Ovary (tissue), 9 donors: Measurements from ENCODE around the gene TRAF3. TPM values are rescaled to one million over a fixed set of nuclear protein-coding genes. Genes with fewer than 3 reads are reported as not detected.

ENCODE experiments used
- DNase-seq, 5 donors: peaks; one replicate each; pipeline ENCODE4 v3.0.0-alpha.2; 2019 to 2020
- H3K27ac ChIP-seq, 2 donors: fragments of 200-600 bp; one replicate each; pipeline versions ENCODE4 v1.5.1 to v1.8.0; 2019 to 2022
- H3K27me3 ChIP-seq: fragments of 200-600 bp; one replicate; pipeline ENCODE4 v1.8.0; 2022
- H3K36me3 ChIP-seq: fragments of 200-600 bp; sonication (generic); one replicate; pipeline ENCODE4 v1.5.1; 2019
- H3K4me1 ChIP-seq: one replicate; pipeline ENCODE4 v1.8.1; 2013; ENCODE audit warnings: mild to moderate bottlenecking, moderate library complexity; ENCODE audit not compliant: insufficient read depth
- H3K4me3 ChIP-seq: fragments of 200-600 bp; sonication (generic); one replicate; pipeline ENCODE4 v1.5.1; 2017
- H3K9me3 ChIP-seq, 2 donors: fragments of 200-600 bp in 1 of 2; sonication (generic) in 1 of 2; one replicate each; pipeline versions ENCODE4 v1.5.1 to v1.8.1; 2013 to 2019; ENCODE audit warnings: mild to moderate bottlenecking in 1 of 2, moderate library complexity in 1 of 2
- EP300 ChIP-seq: sonication (generic); formaldehyde crosslinking; IDR thresholded peaks from one replicate; pipeline ENCODE4 v1.6.1; 2017; ENCODE audit warnings: antibody characterized with exemption
- POLR2A ChIP-seq: fragments of 450-650 bp; IDR thresholded peaks from one replicate; pipeline ENCODE4 v1.6.1; 2017; ENCODE audit warnings: antibody characterized with exemption, mild to moderate bottlenecking, moderate library complexity
- WGBS, 3 donors: extraction: QIAGEN DNeasy Blood & Tissue Kit in 1 of 3; methylation state at CpG; one replicate each; pipeline versions ENCODE4 v1.1.5 to v1.1.7; 2013 to 2017; 5-methylcytosine and 5-hydroxymethylcytosine counted together
- intact Hi-C, 4 donors: fragments of 100-400 bp; cut with DNase I; formaldehyde crosslinking; loops; one replicate each; pipeline versions ENCODE4 v1.11.0 to v1.15.1; 2022 to 2023
- polyA plus RNA-seq, 2 donors: library from polyadenylated mRNA; stranded (reverse); fragments of 200-250 nt in 1 of 2; fragments of 350-450 nt in 1 of 2; fragmentation: Illumina TruSeq in 1 of 2; extraction: RNeasy Lipid Tissue Mini Kit (QIAGEN cat#74804) in 1 of 2; gene quantifications; one replicate each; pipeline ENCODE4 v1.2.3, GENCODE V29; 2013 to 2014
- total RNA-seq, 7 donors: library from RNA; depleted of rRNA in 2 of 7; stranded (reverse); fragments of >200 nt in 2 of 7; fragmentation: NEBNext Ultra II Directional in 3 of 7; extraction: Animal tissue kit (Norgen Biotek cat#: 25700) in 3 of 7; gene quantifications; one replicate each; pipeline versions ENCODE4 v1.1.0 to v1.2.4, GENCODE V29; 2016 to 2023
- TF ChIP-seq, protein P1 (sequence below), 3 donors: fragments of 450-650 bp in 2 of 3; fragments of 200-600 bp in 1 of 3; IDR thresholded peaks; one replicate each; pipeline versions ENCODE4 v1.5.1 to v1.8.0; 2016 to 2022; ENCODE audit warnings: antibody characterized with exemption in 3 of 3, mild to moderate bottlenecking in 1 of 3
- donor health status: DM: no; HTN: no; CAD: no; lungs with moderate emphysema.
- donor health status: DM: no; HTN: no; CAD: no.
- donor health status: Bipolar disorder and iron deficiency.
- donor health status: DM: yes; HTN: yes; CAD: no.
- donor health status: DM: no; HTN: no; CAD: no.
- donor health status: DM: yes; HTN: yes; CAD: no.

The TRAF3 gene
- total and polyA plus RNA-seq, 9 donors, result 2.9 to 17.0 (median 11.4) TPM

GRCh38 chr14:102774391-102775153 lies 2.7 kb upstream of the TRAF3 start:
- no peaks in the 10 kb centered on the region for H3K27me3 ChIP-seq
- no peaks in the 10 kb centered on the region for H3K9me3 ChIP-seq
- peak; percentile 33 to 59 (median 45) for DNase-seq
- 40 to 44% (median 42%) methylated on average over 10 of the region's 10 CpGs for WGBS, 3 donors
- no peak overlapping the region for H3K27ac ChIP-seq
- H3K4me1 ChIP-seq, result no peaks in the 10 kb centered on the region
- intact Hi-C loops, result no loop called here
- H3K4me3 ChIP-seq, result no peak overlapping the region
- H3K36me3 ChIP-seq, result no peaks in the 10 kb centered on the region
- TF ChIP-seq, protein P1, sequence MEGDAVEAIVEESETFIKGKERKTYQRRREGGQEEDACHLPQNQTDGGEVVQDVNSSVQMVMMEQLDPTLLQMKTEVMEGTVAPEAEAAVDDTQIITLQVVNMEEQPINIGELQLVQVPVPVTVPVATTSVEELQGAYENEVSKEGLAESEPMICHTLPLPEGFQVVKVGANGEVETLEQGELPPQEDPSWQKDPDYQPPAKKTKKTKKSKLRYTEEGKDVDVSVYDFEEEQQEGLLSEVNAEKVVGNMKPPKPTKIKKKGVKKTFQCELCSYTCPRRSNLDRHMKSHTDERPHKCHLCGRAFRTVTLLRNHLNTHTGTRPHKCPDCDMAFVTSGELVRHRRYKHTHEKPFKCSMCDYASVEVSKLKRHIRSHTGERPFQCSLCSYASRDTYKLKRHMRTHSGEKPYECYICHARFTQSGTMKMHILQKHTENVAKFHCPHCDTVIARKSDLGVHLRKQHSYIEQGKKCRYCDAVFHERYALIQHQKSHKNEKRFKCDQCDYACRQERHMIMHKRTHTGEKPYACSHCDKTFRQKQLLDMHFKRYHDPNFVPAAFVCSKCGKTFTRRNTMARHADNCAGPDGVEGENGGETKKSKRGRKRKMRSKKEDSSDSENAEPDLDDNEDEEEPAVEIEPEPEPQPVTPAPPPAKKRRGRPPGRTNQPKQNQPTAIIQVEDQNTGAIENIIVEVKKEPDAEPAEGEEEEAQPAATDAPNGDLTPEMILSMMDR (IDR thresholded peaks at IDR 0.05), result peak in 1 of 3 donors; percentile 51
- TF ChIP-seq EP300, result no peak

DNA sequence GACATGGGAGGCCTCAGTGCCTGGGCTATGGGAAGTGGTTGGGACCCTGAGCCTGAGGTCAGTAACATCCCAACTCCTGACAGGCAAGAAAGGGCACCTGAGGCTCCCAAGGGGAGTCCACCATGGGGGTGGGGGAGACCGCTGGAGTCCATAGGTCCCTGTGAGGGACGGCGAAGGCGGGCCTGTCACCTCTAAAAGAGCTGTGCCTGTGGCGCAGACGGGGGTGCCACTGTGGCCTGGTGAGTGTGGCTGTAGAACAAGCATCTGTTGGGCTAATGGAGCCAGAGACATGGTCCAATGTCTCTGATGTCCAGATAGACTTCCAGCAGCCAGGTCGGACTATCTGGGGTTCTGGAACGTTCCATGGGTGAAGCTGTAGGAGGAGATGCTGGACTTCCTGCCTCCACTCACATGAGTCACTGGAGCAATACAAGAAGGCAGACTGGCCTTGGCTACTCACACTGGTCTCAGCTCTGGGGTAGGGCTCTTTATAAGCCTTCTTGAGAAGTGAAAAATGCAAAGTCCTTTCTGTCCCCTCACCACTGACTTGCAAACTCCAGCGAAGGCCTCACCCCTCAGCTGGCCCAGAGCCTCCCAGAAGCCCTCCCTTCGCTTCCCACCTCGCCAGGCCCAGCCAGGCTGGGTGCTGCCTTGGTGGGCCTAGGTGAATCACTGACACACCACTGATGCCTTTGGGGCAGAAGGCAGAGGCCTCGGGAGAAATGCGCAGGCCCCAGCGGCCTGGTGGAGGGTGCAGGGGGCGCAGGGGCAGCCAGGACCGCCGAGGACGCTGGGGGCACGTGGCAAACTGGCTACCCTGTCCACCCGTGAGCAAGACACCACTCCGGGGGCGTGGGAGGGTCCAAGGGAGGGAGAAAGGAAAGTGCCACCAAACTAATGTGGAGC lies 1.1 kb upstream of the TRAF3 start:
- intact Hi-C loops, result no loop called here
- Histone ChIP-seq H3K27me3 (no peaks in the 10 kb centered on the region), H3K9me3 (no peaks in the 10 kb centered on the region), H3K36me3 (no peaks in the 10 kb centered on the region), H3K4me1 (no peaks in the 10 kb centered on the region), H3K4me3 (no peak overlapping the region), H3K27ac (peak overlapping the region in 1 of 2 donors; percentile 59)
- 78 to 80% (median 80%) methylated on average over 22 of the region's 22 CpGs for WGBS, 3 donors
- peak in 2 of 5 donors; percentile 31 to 41 for DNase-seq
- TF ChIP-seq, protein P1 (IDR thresholded peaks at IDR 0.05), result no peak
- no peak for TF ChIP-seq EP300
- TF ChIP-seq POLR2A, result no peak

GRCh38 chr14:102777711-102778337 lies 575 bp downstream of the TRAF3 start:
- no peak for TF ChIP-seq EP300
- TF ChIP-seq, protein P1 (IDR thresholded peaks at IDR 0.05), result no peak
- TF ChIP-seq POLR2A, result no peak
- Histone ChIP-seq H3K27me3 (no peaks in the 10 kb centered on the region), H3K27ac (peak overlapping the region; percentile 81 to 86), H3K4me3 (peak overlapping the region; percentile 51), H3K36me3 (no peaks in the 10 kb centered on the region), H3K4me1 (no peaks in the 10 kb centered on the region), H3K9me3 (no peaks in the 10 kb centered on the region)
- WGBS, 3 donors, result 1 to 2% (median 1%) methylated on average over 55 to 96 of the region's 98 CpGs
- DNase-seq, result peak in 4 of 5 donors; percentile 17 to 58 (median 46)
- intact Hi-C loops, result no loop called here

GRCh38 chr14:102778338-102779083 lies 1.3 kb downstream of the TRAF3 start:
- H3K4me1 ChIP-seq, result no peaks in the 10 kb centered on the region
- intact Hi-C loops, result no loop called here
- peak overlapping the region; percentile 51 for H3K4me3 ChIP-seq
- WGBS, 3 donors, result 4 to 8% (median 4%) methylated on average over 29 of the region's 29 CpGs
- H3K36me3 ChIP-seq, result no peaks in the 10 kb centered on the region
- peak overlapping the region; percentile 81 to 86 for H3K27ac ChIP-seq
- TF ChIP-seq, protein P1 (IDR thresholded peaks at IDR 0.05), result no peak
- no peak for TF ChIP-seq POLR2A
- no peak for TF ChIP-seq EP300
- no peak for DNase-seq
- no peaks in the 10 kb centered on the region for H3K27me3 ChIP-seq
- no peaks in the 10 kb centered on the region for H3K9me3 ChIP-seq
